NCI-H460 (cell line): Measurements from ENCODE around the gene SMIM22. TPM values are rescaled to one million over a fixed set of nuclear protein-coding genes. Genes with fewer than 3 reads are reported as not detected.
"Not testable (repeated sequence)": the region's sequence is repeated elsewhere in the genome, so short reads cannot be mapped to it uniquely, and the experiment has no call there.

ENCODE experiments used
- DNase-seq: peaks from one replicate; pipeline ENCODE4 v3.0.0-alpha.2; 2016; ENCODE audit warnings: low read depth; ENCODE audit errors: extremely low read depth
- total RNA-seq: library from RNA; depleted of rRNA; stranded (reverse); fragments of >200 nt; shearing (Covaris generic); gene quantifications from 2 replicates; pipeline ENCODE4 v1.2.3, GENCODE V29; 2014

SMIM22 gene
- total RNA-seq, 1 experiment from 2014 or later: not detected

- peak; percentile 96 for DNase-seq
Measured at GRCh38 chr16:4768549-4769305, 26.4 kb upstream of the SMIM22 start.

GRCh38 chr16:4769306-4769638 lies 25.9 kb upstream of the SMIM22 start:
- DNase-seq: no peak

GRCh38 chr16:4771646-4772045 lies 23.5 kb upstream of the SMIM22 start:
- DNase-seq: no peak

DNA sequence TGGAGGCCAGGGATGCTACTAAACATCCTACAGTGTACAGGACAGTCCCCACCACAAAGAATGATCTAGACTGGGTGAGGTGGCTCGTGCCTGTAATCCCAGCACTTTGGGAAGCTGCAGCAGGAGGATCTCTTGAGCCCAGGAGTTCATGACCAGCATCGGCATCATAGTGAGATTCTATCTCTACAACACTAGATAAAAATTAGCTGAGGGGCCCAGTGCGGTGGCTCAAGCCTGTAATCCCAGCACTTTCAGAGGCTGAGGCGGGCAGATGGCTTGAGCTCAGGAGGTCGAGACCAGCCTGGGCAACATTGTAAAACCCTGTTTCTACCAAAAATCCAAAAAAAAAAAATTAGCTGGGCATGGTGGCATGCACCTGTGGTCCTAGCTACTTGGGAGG lies 22.8 kb upstream of the SMIM22 start:
- DNase-seq: no peak

DNA sequence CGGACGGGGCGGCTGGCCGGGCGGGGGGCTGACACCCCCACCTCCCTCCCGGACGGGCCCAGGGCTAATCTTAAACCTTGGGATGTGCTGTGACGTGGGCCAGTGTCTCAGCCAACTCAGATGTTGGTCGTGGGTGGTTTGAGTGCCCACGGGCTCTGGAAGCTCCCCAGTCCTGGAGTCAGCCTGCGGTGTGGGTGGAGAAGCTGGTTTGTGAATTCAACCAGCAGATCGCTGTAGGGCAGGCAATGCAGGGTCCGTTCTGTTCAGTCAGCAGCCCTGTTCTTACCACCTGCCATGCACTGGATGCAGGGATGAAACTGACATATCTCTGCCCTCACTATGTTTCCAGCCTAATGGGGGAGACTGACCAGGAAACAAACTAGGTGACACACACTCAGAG lies 20.2 kb upstream of the SMIM22 start:
- DNase-seq: no peak

DNA sequence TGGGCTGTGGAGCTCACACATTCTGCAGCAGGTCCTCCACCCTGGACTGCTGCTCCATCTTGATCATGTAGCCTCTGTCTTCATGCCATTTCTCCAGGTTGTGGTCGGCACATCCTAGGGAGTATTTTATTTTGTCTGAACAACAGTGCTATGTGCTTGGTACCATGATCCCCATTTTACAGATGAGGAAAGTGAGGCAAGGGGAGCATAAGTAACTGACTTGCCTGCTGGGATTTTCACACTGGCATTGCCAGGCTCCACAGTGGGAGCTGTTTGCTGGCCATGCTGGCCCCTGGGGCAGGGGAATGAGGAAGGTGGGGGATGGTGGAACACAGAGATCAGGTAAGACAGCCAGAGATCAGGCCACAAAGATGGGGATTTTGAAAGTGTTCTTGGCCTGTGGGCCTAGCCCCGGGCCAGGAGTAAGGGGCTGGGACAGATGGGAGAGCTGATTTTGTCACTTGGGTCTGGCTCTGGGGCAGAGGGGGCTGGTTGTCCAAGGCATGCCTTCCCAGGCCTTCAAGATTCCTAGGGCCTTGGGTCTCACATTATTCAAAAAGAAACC lies 18.9 kb upstream of the SMIM22 start:
- no peak for DNase-seq

DNA sequence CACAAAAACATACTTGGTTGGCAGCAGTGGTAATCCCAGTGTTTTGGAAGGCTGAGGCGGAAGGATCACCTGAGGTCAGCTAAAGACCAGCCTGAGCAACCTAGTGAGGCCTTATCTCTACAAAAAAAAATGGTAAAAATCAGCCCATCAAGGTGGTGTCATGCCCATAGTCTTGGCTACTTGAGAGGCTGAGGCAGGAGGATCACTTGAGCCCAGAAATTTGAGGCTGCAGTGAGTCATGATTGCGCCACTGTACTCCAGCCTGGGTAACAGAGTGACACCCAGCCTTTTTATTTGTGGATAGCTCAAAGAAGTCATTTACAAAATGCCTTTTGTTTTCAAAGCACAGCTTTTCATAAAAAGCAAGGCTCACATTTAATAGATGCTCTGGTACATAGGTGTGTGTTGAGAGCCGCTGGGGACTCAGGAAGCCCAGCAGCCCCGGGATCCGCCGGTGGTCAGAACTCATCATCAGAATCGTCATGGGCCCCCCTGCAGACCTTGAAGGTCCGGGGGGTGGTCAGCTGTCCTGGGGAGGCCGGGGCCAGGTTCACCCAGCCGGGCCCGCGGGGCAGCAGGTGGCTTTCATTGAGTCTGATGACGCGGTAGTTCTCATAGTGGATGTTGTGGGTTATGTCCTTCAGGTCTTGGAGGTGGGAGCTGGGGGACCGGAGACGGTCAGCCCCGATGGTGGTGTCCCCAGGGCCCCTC lies 17.7 kb upstream of the SMIM22 start:
- DNase-seq: no peak

DNA sequence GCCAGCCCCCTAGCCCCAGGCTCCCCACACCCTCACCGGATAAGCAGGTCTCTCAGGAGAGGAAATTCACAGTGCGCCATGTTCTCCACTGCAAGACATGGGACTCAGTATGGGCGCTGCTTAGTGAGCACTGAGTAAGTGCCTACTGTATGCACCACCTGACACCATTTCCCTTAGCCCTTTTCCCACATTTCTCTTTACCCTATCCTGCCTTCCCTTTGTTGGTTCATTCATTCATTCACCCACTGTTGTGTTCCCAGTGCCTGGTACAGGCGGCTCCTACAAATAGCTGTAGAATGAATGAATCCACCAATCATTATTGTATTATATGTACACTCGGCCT lies 17.1 kb upstream of the SMIM22 start:
- DNase-seq: no peak

DNA sequence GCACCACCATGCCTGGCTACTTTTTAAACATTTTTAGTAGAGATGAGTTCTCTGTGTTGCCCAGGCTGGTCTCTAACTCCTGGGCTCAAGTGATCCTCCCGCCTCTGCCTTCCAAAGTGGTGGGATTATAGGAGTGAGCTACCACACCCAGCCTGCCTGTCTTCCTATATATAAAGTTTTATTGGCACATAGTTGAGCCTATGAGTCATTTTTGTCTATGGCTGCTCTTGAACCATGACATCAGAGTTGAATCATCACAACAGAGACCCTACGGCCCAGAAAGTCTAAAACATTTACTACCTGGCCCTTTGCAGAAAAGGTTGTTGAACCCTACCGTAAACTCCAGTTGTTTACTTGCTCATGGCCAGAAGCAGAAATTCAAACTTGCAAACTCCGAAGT lies 14.9 kb upstream of the SMIM22 start:
- no peak for DNase-seq

- DNase-seq: no peak
Measured at GRCh38 chr16:4783251-4783950, 11.8 kb upstream of the SMIM22 start.

GRCh38 chr16:4783951-4784336 lies 11.2 kb upstream of the SMIM22 start:
- no peak for DNase-seq

- not testable (repeated sequence) for DNase-seq
Measured at GRCh38 chr16:4784444-4784987, 10.7 kb upstream of the SMIM22 start.

DNA sequence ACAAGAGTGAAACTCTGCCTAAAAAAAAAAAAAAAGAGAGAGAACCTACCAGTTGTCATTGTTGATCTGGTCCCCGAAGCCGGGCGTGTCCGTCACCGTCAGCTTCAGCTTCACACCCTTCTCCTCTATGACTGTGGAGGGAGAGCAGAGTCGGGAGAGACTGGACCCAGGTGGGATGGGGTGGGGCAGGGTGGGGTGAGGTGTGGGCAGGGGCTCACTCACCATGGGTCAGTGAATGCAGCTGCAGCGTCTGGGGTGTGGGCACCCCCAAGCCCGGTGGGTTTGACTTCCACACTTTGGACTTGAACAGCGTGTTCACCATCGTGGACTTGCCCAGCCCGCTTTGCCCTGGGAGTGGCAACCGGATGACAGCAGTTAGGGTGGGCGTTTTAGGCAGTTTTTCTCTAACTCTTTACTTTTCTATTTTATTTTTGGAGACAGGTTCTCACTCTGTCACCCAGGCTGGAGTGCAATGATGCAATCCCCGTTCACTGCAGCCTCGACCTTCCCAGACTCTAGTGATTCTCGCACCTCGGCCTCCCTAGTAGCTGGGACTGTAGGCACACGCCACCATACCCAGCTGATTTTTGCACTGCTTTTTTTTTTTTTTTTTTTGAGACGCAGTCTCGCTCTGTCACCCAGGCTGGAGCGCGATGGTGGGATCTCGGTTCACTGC lies 9.3 kb upstream of the SMIM22 start:
- DNase-seq: no peak

DNA sequence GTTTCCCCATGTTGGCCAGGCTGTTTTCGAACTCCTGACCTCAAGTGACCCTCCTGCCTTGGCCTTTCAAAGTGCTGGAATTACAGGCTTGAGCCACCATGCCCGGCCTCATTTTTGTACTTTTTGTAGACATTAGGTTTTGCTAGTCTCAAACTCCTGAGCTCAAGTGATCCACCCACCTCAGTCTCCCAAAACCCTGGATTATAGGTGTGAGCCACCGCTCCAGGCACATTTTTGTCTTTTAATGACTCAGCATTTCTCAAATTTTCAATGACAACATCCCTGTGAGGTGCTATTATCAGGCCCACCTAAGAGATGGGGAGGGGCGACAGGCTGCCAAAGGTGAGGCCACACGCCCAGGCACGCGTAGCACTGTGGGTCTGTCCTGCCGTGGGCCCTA lies 8.1 kb upstream of the SMIM22 start:
- DNase-seq: no peak

DNA sequence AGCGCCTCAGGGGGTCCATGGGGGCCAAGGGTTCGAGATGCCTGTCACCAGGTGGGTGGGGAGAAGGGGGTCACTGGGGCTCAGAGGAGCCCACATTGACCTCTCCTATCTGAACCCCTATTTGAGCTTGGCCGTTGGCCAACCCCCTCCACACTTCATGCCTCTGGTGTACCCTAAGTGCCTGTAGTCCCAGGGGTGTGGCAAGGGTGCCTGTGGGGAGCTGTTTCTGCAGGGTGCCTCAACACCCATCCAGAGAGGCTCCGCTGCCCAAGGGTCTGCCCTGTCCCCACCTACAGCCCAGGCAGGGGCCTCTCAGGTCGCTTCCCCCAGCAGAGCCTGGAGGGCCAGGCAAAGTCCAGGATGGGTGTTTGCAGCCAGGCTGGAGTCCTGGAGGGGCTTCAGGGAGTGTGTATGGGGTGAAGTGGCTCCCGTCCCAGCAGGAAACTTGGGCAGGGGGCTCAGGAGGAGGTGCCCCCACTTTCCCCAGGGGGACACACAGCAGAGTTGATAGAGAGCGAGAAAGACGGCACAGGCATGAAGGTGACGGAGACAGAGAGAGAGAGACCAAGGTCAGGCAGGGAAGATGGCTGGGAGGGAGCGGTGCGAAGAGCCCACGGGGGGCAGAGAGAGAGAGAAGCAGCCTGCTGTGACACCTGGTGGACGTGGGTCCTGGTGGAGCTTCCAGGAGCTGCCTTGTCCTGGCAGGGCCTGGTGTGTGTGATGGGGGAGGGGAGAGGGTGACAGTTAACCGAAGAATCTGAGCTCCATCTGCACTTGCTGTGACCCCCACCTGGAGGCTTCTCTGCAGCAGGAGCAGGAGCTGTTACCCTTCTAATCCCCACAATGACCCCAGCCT lies 7.3 kb upstream of the SMIM22 start, which contains the start of gene SEPTIN12:
Gene SEPTIN12, minus strand, starts transcription at position 719 of the 856 bp plus-strand sequence. Its CDS starts 700 bp downstream, at position 19.
- DNase-seq: no peak

DNA sequence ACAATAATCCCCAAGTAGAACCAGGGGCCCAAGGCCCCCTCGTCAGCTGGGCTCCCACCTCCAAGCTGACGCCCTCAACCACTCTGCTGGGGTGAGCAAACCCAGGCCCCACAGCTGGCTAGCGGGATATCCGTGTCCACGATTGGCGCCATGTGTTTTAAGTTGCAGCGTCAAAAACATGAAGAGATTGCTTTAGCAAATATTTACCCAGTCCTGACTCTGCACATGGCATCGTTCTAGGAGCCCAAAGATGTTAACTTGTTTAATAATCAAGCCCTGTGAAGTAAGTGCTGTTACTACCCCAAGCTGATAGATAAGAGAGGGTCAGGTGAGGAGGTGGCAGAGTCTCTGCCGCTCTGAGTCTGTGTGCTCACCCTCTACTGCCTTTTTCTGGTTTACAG lies 6.7 kb upstream of the SMIM22 start:
- no peak for DNase-seq

DNA sequence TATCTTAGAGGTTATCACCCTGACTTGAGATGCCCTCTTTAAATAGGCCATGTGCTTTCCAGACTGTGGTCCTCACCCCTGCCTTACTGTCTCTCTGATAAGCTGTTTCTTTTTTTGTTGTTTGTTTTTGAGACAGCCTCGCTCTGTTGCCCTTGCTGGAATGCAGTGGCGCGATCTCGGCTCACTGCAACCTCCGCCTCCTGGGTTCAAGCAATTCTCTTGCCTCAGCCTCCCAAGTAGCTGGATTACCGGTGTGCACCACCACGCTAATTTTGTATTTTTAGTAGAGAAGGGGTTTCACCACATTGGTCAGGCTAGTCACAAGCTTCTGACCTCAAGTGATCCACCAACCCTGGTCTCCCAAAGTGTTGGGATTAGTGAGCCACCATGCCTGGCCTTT lies 6.3 kb upstream of the SMIM22 start:
- no peak for DNase-seq

DNA sequence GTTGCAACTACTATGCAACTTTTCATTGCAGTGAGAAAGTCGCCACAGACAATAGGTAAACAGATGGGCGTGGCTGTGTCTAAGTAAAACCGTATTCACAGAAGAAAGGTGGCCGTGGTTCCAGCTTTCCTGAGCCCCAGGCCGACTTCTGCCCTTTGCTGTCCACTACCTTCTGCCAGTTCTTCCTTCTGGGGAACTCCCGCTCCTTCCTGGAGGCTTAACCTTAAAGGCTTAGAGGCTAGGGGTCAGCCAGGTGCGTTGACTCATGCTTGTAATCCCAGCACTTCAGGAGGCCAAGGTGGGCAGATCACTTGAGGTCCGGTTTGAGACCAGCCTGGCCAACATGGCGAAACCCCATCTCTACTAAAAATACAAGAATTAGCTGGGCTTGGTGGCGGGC lies 4.9 kb upstream of the SMIM22 start:
- peak; percentile 33 for DNase-seq

GRCh38 chr16:4790871-4791270 lies 4.3 kb upstream of the SMIM22 start:
- DNase-seq: no peak
